Measurements from ENCODE around the gene CDIP1.

GRCh38 chr16:4506450-4506849, 32.1 kb downstream of the CDIP1 start:
- TF ChIP-seq POLR2A (IDR thresholded peaks at IDR 0.05), result no peak
- TF ChIP-seq, protein P1, sequence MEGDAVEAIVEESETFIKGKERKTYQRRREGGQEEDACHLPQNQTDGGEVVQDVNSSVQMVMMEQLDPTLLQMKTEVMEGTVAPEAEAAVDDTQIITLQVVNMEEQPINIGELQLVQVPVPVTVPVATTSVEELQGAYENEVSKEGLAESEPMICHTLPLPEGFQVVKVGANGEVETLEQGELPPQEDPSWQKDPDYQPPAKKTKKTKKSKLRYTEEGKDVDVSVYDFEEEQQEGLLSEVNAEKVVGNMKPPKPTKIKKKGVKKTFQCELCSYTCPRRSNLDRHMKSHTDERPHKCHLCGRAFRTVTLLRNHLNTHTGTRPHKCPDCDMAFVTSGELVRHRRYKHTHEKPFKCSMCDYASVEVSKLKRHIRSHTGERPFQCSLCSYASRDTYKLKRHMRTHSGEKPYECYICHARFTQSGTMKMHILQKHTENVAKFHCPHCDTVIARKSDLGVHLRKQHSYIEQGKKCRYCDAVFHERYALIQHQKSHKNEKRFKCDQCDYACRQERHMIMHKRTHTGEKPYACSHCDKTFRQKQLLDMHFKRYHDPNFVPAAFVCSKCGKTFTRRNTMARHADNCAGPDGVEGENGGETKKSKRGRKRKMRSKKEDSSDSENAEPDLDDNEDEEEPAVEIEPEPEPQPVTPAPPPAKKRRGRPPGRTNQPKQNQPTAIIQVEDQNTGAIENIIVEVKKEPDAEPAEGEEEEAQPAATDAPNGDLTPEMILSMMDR (IDR thresholded peaks at IDR 0.05), result peak; percentile 56 to 87 (median 79)

All from upper lobe of left lung (tissue), 4 donors.